Activated T-helper 1 cell treated with Interleukin-2 at 50 U/mL for 16 hours (primary cell): Measurements from ENCODE around the gene KRTAP9-8.
"Not testable (repeated sequence)": the region's sequence is repeated elsewhere in the genome, so short reads cannot be mapped to it uniquely, and the experiment has no call there.

Source experiments
- DNase-seq: peaks from one replicate; pipeline ENCODE4 v3.0.0-alpha.2; 2020; ENCODE audit warnings: low read depth

The KRTAP9-8 gene, protein sequence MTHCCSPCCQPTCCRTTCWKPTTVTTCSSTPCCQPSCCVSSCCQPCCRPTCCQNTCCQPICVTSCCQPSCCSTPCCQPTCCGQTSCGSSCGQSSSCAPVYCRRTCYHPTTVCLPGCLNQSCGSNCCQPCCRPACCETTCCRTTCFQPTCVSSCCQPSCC

DNA sequence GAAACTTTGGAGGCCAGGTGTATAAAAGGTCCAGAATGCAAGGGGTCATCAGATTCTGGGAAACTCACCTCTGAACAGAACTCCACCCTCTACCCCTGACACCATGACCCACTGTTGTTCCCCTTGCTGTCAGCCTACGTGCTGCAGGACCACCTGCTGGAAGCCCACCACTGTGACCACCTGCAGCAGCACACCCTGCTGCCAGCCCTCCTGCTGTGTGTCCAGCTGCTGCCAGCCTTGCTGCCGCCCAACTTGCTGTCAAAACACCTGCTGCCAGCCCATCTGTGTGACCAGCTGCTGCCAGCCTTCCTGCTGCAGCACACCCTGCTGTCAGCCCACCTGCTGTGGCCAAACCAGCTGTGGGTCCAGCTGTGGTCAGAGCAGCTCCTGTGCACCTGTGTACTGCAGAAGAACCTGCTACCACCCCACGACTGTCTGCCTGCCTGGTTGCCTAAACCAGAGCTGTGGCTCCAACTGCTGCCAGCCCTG lies at the start of gene KRTAP9-8:
KRTAP9-8 (plus strand) TSS at position 51 of the 489 bp plus-strand sequence; CDS start at position 104, 53 bp downstream.
- DNase-seq = not testable (repeated sequence)

DNA sequence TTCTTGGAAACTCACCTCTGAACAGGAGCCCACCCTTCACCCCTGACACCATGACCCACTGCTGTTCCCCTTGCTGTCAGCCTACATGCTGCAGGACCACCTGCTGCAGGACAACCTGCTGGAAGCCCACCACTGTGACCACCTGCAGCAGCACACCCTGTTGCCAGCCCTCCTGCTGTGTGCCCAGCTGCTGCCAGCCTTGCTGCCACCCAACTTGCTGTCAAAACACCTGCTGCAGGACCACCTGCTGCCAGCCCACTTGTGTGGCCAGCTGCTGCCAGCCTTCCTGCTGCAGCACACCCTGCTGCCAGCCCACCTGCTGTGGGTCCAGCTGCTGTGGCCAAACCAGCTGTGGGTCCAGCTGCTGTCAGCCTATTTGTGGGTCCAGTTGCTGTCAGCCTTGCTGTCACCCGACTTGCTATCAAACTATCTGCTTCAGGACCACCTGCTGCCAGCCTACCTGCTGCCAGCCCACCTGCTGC lies 47.9 kb upstream of the KRTAP9-8 start, which contains the start of gene KRTAP9-1:
KRTAP9-1 (plus strand) TSS at position 51 of the 482 bp plus-strand sequence; CDS start at position 51, 0 bp downstream.
- not testable (repeated sequence) for DNase-seq

DNA sequence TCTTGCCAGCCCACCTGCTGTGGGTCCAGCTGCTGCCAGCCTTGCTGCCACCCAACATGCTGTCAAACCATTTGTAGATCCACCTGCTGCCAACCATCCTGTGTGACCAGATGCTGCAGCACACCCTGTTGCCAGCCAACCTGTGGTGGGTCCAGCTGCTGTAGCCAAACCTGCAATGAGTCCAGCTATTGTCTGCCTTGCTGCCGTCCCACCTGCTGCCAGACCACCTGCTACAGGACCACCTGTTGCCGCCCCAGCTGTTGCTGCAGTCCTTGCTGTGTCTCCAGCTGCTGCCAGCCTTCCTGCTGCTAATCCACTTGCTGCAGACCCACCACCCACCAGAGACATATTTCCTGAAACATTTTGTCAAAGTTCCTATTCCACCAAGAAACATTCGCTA lies 47.5 kb upstream of the KRTAP9-8 start:
- DNase-seq = no peak

DNA sequence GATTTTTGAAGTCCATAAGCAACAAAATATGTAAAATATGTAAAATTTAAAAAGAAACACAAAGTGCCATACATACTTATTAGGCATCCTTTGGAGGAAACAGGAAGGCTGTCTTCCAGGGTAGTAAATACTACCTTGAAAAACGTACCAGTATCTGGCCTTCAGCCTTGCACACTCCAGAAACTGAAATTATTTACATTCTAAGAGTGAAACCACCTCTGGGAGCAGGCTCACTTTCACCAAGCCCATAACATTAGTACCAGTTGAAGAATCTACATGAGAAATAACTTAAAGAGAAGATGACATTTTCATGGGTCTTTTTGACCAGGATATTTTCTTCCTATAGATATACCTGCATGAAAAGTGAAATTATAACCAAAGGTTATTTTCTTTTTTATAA lies 41.7 kb upstream of the KRTAP9-8 start:
- no peak for DNase-seq

DNA sequence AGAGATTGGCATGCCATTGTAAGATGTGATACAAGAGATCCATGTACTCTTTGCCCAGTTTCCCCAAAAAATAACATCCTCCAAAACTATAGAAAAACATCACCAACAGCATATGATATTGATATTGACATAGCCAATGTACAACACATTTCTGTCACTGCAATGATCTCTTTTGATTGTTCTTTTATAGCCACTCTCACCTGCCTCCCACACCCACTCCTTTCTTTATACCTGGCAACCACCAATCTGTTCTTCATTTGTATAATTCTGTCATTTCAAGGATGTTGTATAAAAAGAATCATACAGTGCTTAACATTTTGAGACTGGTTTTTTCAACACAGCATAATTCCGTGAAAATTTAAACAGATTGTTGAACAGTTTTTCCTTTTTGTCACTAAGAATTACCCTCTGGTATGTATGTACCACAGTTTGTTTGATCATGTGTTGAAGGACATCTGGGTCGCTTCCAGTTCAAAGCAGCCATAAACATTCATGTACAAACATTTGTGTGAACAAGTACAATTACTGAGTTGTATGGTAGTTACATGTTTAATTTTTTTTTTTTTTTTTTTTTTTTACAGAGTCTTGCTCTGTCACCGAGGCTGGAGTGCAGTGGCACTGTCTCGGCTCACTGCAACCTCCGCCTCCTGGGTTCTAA lies 38.2 kb upstream of the KRTAP9-8 start:
- DNase-seq = no peak

DNA sequence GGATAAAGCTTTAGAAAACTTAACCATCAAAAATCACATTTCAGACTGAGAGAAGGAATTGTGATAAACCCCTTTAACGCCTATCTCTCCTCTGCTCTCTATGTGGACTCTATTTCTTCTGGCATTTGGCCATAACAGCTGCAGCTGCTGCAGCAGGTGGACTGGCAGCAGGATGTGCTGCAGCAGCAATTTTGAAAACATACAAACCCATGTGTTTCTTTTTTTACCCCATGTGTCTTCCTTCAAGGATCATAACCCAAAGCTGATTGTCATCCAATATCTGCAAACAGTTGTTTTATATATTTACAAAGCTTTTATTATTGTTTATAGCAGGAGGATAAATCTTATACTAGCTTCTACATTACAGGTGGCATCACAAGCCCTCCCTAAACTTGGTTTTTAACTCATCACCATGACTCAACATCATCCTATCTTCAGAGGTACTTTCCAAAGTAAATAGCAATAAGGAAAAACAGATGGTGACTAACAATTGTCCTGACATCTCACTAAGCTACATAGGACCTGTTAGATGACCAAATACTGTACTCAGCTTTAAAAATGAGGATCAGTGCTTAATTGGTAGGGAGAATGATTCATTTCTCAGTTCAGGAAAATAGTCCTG lies 25.8 kb upstream of the KRTAP9-8 start:
- DNase-seq = no peak

DNA sequence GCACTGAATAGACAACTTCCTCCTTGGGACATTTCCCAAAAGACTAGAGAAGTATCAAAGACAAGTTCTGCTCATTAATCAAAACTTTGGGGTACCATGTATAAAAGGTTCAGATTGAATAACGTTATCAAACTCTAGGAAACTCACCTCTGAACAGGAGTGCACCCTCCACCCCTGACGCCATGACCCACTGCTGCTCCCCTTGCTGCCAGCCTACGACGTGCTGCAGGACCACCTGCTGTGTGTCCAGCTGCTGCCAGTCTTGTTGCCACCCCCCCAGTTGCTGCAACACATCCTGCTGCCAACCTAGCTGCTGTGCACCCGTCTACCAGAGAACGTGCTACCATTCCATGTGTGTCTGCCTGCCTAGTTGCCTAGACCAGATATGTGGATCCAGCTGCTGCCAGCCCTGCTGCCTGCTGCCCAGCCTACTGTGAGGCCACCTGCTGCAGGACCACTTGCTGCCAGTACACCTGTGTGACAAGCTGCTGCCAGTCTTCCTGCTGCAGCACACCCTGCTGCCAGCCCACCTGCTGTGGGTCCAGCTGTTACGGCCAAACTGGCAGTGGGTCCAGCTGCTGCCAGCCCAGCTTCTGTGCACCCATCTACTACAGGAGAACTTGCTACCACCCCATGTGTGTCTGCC lies 25.2 kb upstream of the KRTAP9-8 start:
- DNase-seq = no peak

DNA sequence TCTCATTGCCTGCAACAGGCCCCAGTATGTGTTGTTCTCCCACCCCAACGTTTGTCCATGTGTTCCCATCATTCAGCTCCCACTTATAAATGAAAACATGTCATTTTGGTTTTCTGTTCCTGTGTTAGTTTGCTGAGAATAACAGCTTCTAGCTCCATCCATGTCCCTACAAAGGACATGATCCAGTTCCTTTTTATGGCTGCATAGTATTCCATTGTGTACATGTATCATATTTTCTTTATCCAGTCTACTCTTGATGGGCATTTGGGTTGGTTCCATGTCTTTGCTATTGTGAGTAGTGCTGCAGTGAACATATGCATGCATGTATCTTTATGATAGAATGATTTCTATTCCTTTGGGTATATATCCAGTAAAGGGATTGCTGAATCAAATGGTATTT lies 22.1 kb upstream of the KRTAP9-8 start:
- DNase-seq = no peak

DNA sequence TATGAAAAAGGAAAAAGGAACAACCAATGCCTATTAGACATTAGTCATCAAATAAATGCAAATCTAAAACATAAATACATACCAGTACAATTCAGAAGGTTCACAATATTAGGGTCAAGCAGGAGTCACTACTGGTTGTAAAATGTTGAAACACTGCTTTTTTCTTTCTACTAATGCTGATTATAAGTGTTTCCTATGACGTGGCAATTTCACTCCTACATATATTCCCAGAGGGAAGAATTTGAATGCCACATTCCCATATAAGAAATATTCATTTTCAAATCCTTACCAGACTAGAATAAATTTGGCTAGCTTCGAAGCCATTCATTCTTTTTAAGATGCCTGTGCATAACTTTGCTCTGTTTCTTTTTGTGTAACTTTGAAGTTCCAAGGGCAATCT lies 14.0 kb upstream of the KRTAP9-8 start:
- no peak for DNase-seq

DNA sequence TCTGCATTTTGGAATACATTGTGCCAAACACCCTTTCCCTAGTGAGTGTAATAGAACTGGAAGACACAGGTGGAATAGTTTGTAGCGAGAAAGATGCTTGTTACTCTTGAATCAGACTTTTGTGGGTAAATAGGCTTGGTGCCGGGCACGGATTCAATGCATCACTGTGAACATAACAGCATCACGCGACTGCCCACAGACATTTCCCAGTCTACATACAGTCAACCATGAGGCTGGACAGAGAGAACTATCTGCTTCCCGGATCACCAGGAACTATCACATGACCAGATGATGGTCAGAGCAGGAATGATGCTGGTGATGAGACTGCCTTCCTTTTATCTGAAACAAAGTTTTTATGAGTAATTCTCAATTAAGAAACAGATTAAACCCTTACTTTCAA lies 11.7 kb upstream of the KRTAP9-8 start:
- no peak for DNase-seq

DNA sequence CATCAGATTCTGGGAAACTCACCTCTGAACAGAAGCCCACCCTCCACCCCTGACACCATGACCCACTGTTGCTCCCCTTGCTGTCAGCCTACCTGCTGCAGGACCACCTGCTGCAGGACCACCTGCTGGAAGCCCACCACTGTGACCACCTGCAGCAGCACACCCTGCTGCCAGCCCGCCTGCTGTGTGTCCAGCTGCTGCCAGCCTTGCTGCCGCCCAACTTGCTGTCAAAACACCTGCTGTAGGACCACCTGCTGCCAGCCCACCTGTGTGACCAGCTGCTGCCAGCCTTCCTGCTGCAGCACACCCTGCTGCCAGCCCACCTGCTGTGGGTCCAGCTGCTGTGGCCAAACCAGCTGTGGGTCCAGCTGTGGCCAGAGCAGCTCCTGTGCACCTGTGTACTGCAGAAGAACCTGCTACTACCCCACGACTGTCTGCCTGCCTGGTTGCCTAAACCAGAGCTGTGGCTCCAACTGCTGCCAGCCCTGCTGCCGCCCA lies 11.2 kb upstream of the KRTAP9-8 start, which contains the start of gene KRTAP9-2:
KRTAP9-2 (plus strand) TSS at position 51 of the 498 bp plus-strand sequence; CDS start at position 58, 7 bp downstream.
- not testable (repeated sequence) for DNase-seq

DNA sequence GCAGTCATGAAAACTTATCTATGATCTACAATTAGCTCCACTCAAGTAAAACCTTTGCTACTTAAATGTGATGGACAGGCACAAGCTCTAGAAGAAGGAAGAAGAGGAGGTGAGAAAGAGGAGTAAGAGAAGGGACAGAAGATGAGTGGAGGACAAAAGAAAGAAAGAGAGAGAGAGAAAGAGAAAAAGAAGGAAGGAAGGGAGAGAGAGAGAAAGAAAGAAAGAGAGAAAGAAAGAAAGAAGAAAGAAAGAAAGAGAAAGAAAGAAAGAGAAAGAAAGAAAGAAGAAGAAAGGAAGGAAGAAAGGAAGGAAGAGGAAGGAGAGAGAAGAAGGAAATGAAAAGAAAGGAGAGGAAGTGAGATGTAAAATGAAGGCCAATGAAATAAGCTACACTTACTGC lies 7.7 kb upstream of the KRTAP9-8 start:
- DNase-seq = no peak

DNA sequence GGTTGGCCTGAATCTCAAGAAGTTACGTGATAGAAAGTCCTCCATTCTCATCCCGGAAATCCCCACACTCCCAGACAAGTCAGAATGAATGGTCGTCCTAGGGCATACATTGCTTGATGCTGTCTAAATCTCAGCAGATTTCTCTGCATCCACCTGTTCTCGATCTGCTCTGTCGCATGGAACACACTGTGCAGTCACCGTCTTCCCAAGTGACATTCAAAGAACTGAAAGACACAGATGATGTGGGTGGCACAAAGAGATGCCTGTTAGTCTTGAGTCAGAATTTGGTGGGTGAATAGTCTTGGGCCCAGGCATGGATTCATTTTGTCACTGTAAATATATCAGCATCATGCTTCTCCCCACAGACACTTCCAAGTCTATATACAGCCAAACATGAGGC lies 6.1 kb upstream of the KRTAP9-8 start:
- DNase-seq = no peak

DNA sequence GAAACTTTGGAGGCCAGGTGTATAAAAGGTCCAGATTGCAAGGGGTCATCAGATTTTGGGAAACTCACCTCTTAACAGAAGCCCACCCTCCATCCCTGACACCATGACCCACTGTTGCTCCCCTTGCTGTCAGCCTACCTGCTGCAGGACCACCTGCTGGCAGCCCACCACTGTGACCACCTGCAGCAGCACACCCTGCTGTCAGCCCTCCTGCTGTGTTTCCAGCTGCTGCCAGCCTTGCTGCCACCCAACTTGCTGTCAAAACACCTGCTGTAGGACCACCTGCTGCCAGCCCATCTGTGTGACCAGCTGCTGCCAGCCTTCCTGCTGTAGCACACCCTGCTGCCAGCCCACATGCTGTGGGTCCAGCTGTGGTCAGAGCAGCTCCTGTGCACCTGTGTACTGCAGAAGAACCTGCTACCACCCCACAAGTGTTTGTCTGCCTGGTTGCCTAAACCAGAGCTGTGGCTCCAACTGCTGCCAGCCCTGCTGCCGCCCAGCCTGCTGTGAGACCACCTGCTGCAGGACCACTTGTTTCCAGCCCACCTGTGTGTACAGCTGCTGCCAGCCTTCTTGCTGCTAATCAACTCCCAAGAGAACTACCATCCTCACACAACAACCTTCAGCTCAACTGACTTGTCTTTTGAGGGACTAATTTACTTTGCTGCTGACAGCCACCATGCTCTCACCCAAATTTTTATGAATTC lies 5.2 kb upstream of the KRTAP9-8 start, which contains the start of gene KRTAP9-3:
KRTAP9-3 (plus strand) TSS at position 51 of the 707 bp plus-strand sequence; CDS start at position 104, 53 bp downstream.
- DNase-seq = not testable (repeated sequence)

DNA sequence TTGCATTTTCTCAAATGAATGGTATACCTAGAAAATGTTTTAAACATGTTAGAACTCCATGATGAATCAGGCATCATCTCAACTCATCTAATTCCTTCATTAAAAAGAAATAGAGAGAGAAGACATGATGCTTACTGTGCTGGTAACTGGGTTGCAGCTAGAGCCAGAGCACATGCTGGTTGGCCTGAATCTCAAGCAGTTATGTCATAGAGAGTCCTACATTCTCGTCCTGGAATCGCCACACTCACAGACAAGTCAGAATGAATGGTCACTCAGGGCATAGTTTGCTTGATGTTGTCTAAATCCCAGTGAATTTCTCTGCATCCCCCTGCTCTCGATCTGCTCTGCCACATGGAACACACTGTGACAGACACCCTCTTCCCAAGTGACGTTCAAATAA lies 683 bp upstream of the KRTAP9-8 start:
- not testable (repeated sequence) for DNase-seq

DNA sequence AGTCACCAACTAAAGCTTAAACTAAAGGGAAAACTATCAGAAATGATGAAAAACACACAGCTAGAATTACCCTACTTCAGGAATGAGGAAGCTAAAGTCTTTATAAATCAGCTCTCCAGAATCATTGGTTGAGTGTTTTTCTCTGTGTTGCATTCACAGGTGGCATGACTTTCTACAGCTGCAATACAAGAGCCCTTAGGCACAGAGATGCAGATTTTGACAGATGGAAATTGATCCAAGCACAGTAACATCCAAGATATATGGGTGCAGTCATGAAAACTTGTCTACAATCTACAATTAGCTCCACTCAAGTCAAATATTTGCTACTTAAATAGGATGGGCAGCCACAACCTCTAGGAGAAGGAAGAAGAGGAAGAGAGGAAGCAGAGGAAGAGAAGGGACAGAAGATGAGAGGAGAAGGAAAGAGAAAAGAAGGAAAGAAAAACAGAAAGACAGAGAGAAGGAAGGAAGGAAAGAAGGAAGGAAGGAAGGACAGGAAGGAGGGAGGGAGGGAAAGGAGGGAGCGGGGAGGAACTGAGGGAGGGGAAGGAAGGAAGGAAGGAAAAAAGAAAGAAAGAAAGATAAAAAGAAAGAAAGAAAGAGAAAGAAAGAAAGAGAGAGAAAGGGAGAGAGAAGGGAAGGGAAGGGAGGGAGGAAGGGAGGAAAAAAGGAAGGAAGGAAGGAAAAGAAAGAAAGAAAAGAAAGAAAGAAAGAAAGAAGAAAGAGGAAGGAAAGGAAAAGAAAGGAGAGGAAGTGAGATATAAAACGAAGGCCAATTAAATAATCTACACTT lies 9.4 kb downstream of the KRTAP9-8 start:
- not testable (repeated sequence) for DNase-seq

DNA sequence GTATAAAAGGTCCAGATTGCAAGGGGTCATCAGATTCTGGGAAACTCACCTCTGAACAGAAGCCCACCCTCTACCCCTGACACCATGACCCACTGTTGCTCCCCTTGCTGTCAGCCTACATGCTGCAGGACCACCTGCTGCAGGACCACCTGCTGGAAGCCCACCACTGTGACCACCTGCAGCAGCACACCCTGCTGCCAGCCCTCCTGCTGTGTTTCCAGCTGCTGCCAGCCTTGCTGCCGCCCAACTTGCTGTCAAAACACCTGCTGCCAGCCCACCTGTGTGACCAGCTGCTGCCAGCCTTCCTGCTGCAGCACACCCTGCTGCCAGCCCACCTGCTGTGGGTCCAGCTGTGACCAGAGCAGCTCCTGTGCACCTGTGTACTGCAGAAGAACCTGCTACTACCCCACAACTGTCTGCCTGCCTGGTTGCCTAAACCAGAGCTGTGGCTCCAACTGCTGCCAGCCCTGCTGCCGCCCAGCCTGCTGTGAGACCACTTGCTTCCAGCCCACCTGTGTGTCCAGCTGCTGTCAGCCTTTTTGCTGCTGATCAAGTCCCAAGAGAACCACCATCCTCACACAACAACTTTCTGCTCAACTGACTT lies 11.9 kb downstream of the KRTAP9-8 start, which contains the start of gene KRTAP9-4:
KRTAP9-4 (plus strand) TSS at position 51 of the 604 bp plus-strand sequence; CDS start at position 85, 34 bp downstream.
- DNase-seq = not testable (repeated sequence)

DNA sequence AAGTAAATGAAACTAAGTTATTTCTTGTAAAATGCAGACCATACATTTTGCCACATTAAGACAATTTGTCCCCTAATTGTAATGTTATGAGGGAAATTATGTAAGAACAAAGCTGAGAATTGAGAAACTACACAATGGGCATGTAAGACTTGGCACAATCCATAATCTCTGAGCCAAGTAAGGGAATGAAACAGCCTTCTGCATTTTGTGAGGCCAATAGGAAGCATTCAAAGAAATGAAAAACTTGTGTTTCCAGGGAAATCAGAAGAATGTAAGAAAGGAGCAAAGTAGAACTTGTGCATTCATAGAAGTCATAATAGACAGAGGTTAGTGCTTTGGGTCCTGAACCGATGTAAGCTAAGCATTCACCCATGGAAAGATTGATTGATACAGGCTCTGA lies 13.5 kb downstream of the KRTAP9-8 start:
- no peak for DNase-seq

DNA sequence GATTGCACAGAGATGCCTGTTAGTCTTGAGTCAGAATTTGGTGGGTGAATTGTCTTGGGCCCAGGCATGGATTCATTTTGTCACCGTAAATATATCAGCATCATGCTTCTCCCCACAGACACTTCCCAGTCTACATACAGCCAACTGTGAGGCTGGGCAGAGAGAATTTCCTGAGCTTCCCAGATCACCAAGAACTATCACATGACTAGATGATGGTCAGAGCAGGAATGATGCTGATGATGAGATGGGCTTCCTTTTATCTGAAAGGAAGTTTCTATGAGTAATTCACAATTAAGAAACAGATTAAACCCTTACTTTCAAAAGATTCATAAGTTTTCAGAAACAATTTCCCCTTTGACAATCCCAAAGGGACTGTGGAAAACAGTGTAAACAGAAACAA lies 17.1 kb downstream of the KRTAP9-8 start:
- no peak for DNase-seq
